Activated CD8-positive, alpha-beta memory T cell treated with anti-CD3 and anti-CD28 coated beads for 48 hours (primary cell): ENCODE measurements around the gene CHI3L2.

Experiments
- DNase-seq, 3 experiments: peaks; one replicate each; pipeline ENCODE4 v3.0.0-alpha.2; 2020; ENCODE audit warnings: low read depth in 2 of 3, low spot score in 2 of 3

Gene CHI3L2

GRCh38 chr1:111227434-111227833 lies at the start of gene CHI3L2:
TSS of gene CHI3L2 (plus strand) at chr1:111227713. CDS start at chr1:111227730, 17 bp downstream.
- no peak for DNase-seq

- DNase-seq = no peak
These were observed 47.5 kb upstream of the CHI3L2 start for GRCh38 chr1:111179968-111180533.

GRCh38 chr1:111182052-111182451 lies 45.5 kb upstream of the CHI3L2 start:
- DNase-seq = no peak

- DNase-seq = no peak
These were observed 44.0 kb upstream of the CHI3L2 start for GRCh38 chr1:111183308-111184069.

- DNase-seq = no peak
These were observed 42.9 kb upstream of the CHI3L2 start for GRCh38 chr1:111184663-111185062.

- DNase-seq = no peak
These were observed 36.5 kb upstream of the CHI3L2 start for GRCh38 chr1:111190931-111191451.

- no peak for DNase-seq
These were observed 36.0 kb upstream of the CHI3L2 start for GRCh38 chr1:111191496-111191895.

GRCh38 chr1:111192074-111192473 lies 35.4 kb upstream of the CHI3L2 start:
- DNase-seq = no peak

- no peak for DNase-seq
These were observed 34.6 kb upstream of the CHI3L2 start for GRCh38 chr1:111192658-111193519.

GRCh38 chr1:111193712-111194480 lies 33.6 kb upstream of the CHI3L2 start:
- DNase-seq = no peak

GRCh38 chr1:111195002-111195684 lies 32.4 kb upstream of the CHI3L2 start:
- no peak for DNase-seq

- no peak for DNase-seq
These were observed 31.3 kb upstream of the CHI3L2 start for GRCh38 chr1:111196213-111196612.

- DNase-seq = no peak
These were observed 29.8 kb upstream of the CHI3L2 start for GRCh38 chr1:111197598-111198284.

- no peak for DNase-seq
These were observed 28.7 kb upstream of the CHI3L2 start for GRCh38 chr1:111198836-111199235.

- no peak for DNase-seq
These were observed 28.2 kb upstream of the CHI3L2 start for GRCh38 chr1:111199329-111199728.

GRCh38 chr1:111199881-111200801 lies 27.4 kb upstream of the CHI3L2 start, which contains the start of gene DENND2D:
TSS of gene DENND2D (minus strand) at chr1:111200646. CDS start at chr1:111200459, 187 bp downstream.
- peak in 1 of 3 experiments; percentile 56 for DNase-seq

GRCh38 chr1:111200802-111201161 lies 26.7 kb upstream of the CHI3L2 start:
- DNase-seq = no peak

- no peak for DNase-seq
These were observed 26.0 kb upstream of the CHI3L2 start for GRCh38 chr1:111201275-111202090.
